ENCODE results near the gene SLC4A7. TPM values are rescaled to one million over a fixed set of nuclear protein-coding genes. Genes with fewer than 3 reads are reported as not detected.

Gene SLC4A7
- total RNA-seq: 72.5 and 140 TPM in 2 replicates

GRCh38 chr3:27484015-27484844 is at the start of gene SLC4A7:
SLC4A7 (minus strand) TSS chr3:27484384; CDS start chr3:27484126, 258 bp downstream.

GRCh38 chr3:27368831-27369607 is 115.2 kb downstream of the SLC4A7 start, which contains the start of gene NEK10:
NEK10 (minus strand) TSS chr3:27369383; CDS start chr3:27352882, 16,501 bp downstream.

Small RNAs within 50 kb of the gene (small RNA-seq; reads per million reads assigned to genes)
- gene AC137675.1 (not detected), gene RNU1-96P (not detected)

Other genes starting within 250 kb of the SLC4A7 start
- gene NEK10, start 115.0 kb downstream of the SLC4A7 start, total RNA-seq: 2.3 and 11.6 TPM in 2 replicates
- gene EOMES, start 237.9 kb upstream of the SLC4A7 start, total RNA-seq: 0.10 TPM in 1 of 2 replicates, not detected in the other

All from vein endothelial cell (primary cell).